SK-N-MC (cell line): ENCODE data around the gene SLC35B1.

ENCODE experiments used
- EZH2 ChIP-seq: fragments of 200-600 bp; sonication (generic); IDR thresholded peaks from one replicate; pipeline ENCODE4 v1.6.1; 2017; ENCODE audit warnings: antibody characterized with exemption
- FOXP2 ChIP-seq: optimal IDR thresholded peaks from 2 replicates; pipeline ENCODE3; 2011; ENCODE audit warnings: mild to moderate bottlenecking, moderate library complexity; ENCODE audit not compliant: insufficient read depth; ENCODE audit errors: extremely low read length, control extremely low read depth
- POLR2AphosphoS5 ChIP-seq: IDR thresholded peaks from 2 replicates; pipeline ENCODE4 v1.6.1; 2012; ENCODE audit warnings: mild to moderate bottlenecking, low read depth, low read length, borderline replicate concordance

DNA sequence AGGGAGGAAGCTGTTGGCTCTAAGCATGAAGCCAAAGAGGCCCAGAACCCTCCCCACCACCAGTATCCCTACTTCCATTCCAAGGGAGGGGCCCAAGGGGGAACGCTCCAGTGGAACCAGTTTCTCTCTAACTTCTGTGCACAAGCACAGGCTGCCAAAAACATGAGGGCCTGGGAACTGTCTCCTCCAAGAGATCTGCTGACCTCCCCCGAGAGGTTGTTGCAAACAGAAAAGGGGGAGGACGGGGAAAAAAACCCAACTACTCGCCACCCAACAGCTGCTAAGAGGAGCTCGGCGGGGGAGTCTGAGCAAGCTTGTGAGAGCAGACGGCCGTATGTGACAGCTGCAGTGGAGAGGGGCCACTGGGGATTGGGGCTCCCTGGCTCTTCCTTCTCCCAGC, 15.7 kb upstream of the SLC35B1 start:
- TF ChIP-seq POLR2AphosphoS5, result no peak
- TF ChIP-seq EZH2, result no peak
- TF ChIP-seq FOXP2, result no peak
